22Rv1 (cell line): ENCODE measurements around the gene CDH3.

Experiments used
- CTCF ChIP-seq: fragments of 450-650 bp; IDR thresholded peaks from 2 replicates; pipeline ENCODE4 v1.5.1; 2017; ENCODE audit warnings: mild to moderate bottlenecking
- ZFX ChIP-seq: fragments of 450-650 bp; IDR thresholded peaks from 2 replicates; pipeline ENCODE4 v1.6.1; 2017; ENCODE audit warnings: antibody characterized with exemption, borderline replicate concordance

GRCh38 chr16:68660359-68660795, 15.3 kb downstream of the CDH3 start:
- TF ChIP-seq CTCF (no peak), ZFX (no peak)
